ENCODE data around the gene UQCC3. TPM values are rescaled to one million over a fixed set of nuclear protein-coding genes. Genes with fewer than 3 reads are reported as not detected.

Gene UQCC3
- total and polyA plus RNA-seq, 9 of the 15 experiments (the other 6 are each of a cell fraction or from before 2014, with no cell fraction given): 3.3 to 44.3 (median 8.0) TPM

- peak; percentile 56 for TF ChIP-seq PRDM10 (IDR thresholded peaks at IDR 0.05; ENCODE audit: partially characterized antibody)
- TF ChIP-seq CHD1 (IDR thresholded peaks at IDR 0.05; ENCODE audit: low read length): peak; percentile 92
- peak in 1 of 2 experiments; percentile 23; a peak in 1 of 4 replicates for TF ChIP-seq NONO (IDR thresholded peaks at IDR 0.05; ENCODE audit: low read depth in 2 of 2, low read length in 1 of 2)
- TF ChIP-seq ZNF197 (CRISPR knock-in tag; IDR thresholded peaks at IDR 0.05; ENCODE audit: low read depth): no peak
- peak; percentile 90 for TF ChIP-seq EP400 (IDR thresholded peaks at IDR 0.05)
- TF ChIP-seq HMGXB4 (CRISPR knock-in tag; IDR thresholded peaks at IDR 0.05): peak; percentile 57; the same call in 1 of the 2 replicates
- no peak for TF ChIP-seq RNF219 (CRISPR knock-in tag; IDR thresholded peaks at IDR 0.05)
- TF ChIP-seq ZFP91 (CRISPR knock-in tag; IDR thresholded peaks at IDR 0.05): 0 out of 2 replicates have a peak, but pooled peaks have one; percentile 42
- TF ChIP-seq ZNF354B (CRISPR knock-in tag; IDR thresholded peaks at IDR 0.05): no peak
- TF ChIP-seq E2F8 (IDR thresholded peaks at IDR 0.05; ENCODE audit: low read depth, partially characterized antibody): peak; percentile 72
Observed at GRCh38 chr11:62671608-62672389, at the start of gene UQCC3, which contains the start of gene LBHD1 (continued).
